ENCODE data around the gene DDOST.

- no peak for TF ChIP-seq SP1 (IDR thresholded peaks at IDR 0.05; ENCODE audit: low read depth, low read length)
- no peak for TF ChIP-seq CTCF (IDR thresholded peaks at IDR 0.05 in 2 of 3, conservative IDR thresholded peaks at IDR 0.05 in 1 of 3; ENCODE audit: control insufficient read depth in 2 of 3, extremely low read depth in 1 of 3, insufficient read depth in 1 of 3, low read depth in 3 of 3, low read length in 3 of 3)
- TF ChIP-seq POLR2AphosphoS5 (IDR thresholded peaks at IDR 0.05; ENCODE audit: low read length): no peak
- no peak for TF ChIP-seq TCF3 (IDR thresholded peaks at IDR 0.05; ENCODE audit: borderline replicate concordance, insufficient read depth, low read depth, low read length)
These were observed 41.2 kb downstream of the DDOST start for GRCh38 chr1:20619999-20620398.
